Activated CD4-positive, alpha-beta memory T cell treated with anti-CD3 and anti-CD28 coated beads, Interleukin-2, amount 10 ng/mL, durations not matched to agents 7 days and 5 days (primary cell): ENCODE results near the gene GTF3C1. TPM values are rescaled to one million over a fixed set of nuclear protein-coding genes. Genes with fewer than 3 reads are reported as not detected.

Source experiments
- CTCF ChIA-PET: fragments of 350-600 bp; sonication (Branson Sonifier 250); formaldehyde crosslinking; loops from one replicate; lab custom pipeline; 2021; ENCODE audit warnings: antibody characterized with exemption, inconsistent platforms; lab: Charles Lee
- POLR2A ChIA-PET: fragments of 350-600 bp; sonication (Branson Sonifier 250); formaldehyde crosslinking; loops from one replicate; lab custom pipeline; 2021; ENCODE audit warnings: antibody characterized with exemption; lab: Charles Lee
- DNase-seq: peaks from one replicate; pipeline ENCODE4 v3.0.0-alpha.2; 2020
- H3K27ac Mint-ChIP-seq: one replicate; pipeline ENCODE4 v1.8.0; 2021; ENCODE audit warnings: mild to moderate bottlenecking, mixed read lengths
- H3K27me3 Mint-ChIP-seq: one replicate; pipeline ENCODE4 v1.8.0; 2021; ENCODE audit warnings: mixed read lengths
- H3K36me3 Mint-ChIP-seq: one replicate; pipeline ENCODE4 v1.8.0; 2021; ENCODE audit warnings: low read depth, mixed read lengths
- H3K4me1 Mint-ChIP-seq: one replicate; pipeline ENCODE4 v1.8.0; 2021; ENCODE audit warnings: mixed read lengths
- H3K4me3 Mint-ChIP-seq: one replicate; pipeline ENCODE4 v1.8.0; 2021; ENCODE audit warnings: mild to moderate bottlenecking, mixed read lengths
- H3K9me3 Mint-ChIP-seq: one replicate; pipeline ENCODE4 v1.8.0; 2021; ENCODE audit warnings: mixed read lengths
- total RNA-seq, 2 experiments: library from RNA; stranded (reverse); gene quantifications; one replicate each; pipeline ENCODE4 v1.2.3, GENCODE V29; 2021

The GTF3C1 gene
- total RNA-seq, 2 experiments from 2014 or later, result 48.9 to 53.6 TPM

GRCh38 chr16:27486760-27487159 is 63.0 kb downstream of the GTF3C1 start:
- DNase-seq, result no peak
- H3K36me3 Mint-ChIP-seq, result peaks cover 51% of the 10 kb centered on the region
- POLR2A ChIA-PET, result no interaction called here
- no peaks in the 10 kb centered on the region for H3K27me3 Mint-ChIP-seq
- no peak overlapping the region for H3K27ac Mint-ChIP-seq
- H3K4me3 Mint-ChIP-seq, result no peak overlapping the region
- H3K4me1 Mint-ChIP-seq, result peaks cover 1% of the 10 kb centered on the region
- CTCF ChIA-PET, result no interaction called here
- no peaks in the 10 kb centered on the region for H3K9me3 Mint-ChIP-seq

GRCh38 chr16:27486344-27486743 is 63.4 kb downstream of the GTF3C1 start:
- no peak overlapping the region for H3K4me3 Mint-ChIP-seq
- H3K36me3 Mint-ChIP-seq, result peaks cover 51% of the 10 kb centered on the region
- no peaks in the 10 kb centered on the region for H3K9me3 Mint-ChIP-seq
- ChIA-PET CTCF (no interaction called here), POLR2A (no interaction called here)
- H3K4me1 Mint-ChIP-seq, result no peaks in the 10 kb centered on the region
- H3K27ac Mint-ChIP-seq, result no peak overlapping the region
- no peaks in the 10 kb centered on the region for H3K27me3 Mint-ChIP-seq
- no peak for DNase-seq

- Mint-ChIP-seq H3K36me3 (peaks cover 48% of the 10 kb centered on the region), H3K4me3 (no peak overlapping the region), H3K27me3 (no peaks in the 10 kb centered on the region), H3K27ac (no peak overlapping the region), H3K4me1 (no peaks in the 10 kb centered on the region), H3K9me3 (no peaks in the 10 kb centered on the region)
- no peak for DNase-seq
- CTCF ChIA-PET, result no interaction called here
- POLR2A ChIA-PET, result no interaction called here
Observed at GRCh38 chr16:27485811-27486210, 63.9 kb downstream of the GTF3C1 start.

- POLR2A ChIA-PET, result no interaction called here
- H3K27me3 Mint-ChIP-seq, result no peaks in the 10 kb centered on the region
- no peak overlapping the region for H3K4me3 Mint-ChIP-seq
- peaks cover 54% of the 10 kb centered on the region for H3K36me3 Mint-ChIP-seq
- CTCF ChIA-PET, result no interaction called here
- H3K9me3 Mint-ChIP-seq, result no peaks in the 10 kb centered on the region
- H3K4me1 Mint-ChIP-seq, result no peaks in the 10 kb centered on the region
- DNase-seq, result no peak
- no peak overlapping the region for H3K27ac Mint-ChIP-seq
Observed at GRCh38 chr16:27485126-27485525, 64.6 kb downstream of the GTF3C1 start.

GRCh38 chr16:27483624-27484023 is 66.1 kb downstream of the GTF3C1 start:
- POLR2A ChIA-PET, result interaction anchor here (1.3 kb wide), 1 partner anchor 24 kb away, joined by 3 read pairs; no protein-coding TSS in a partner anchor
- H3K27ac Mint-ChIP-seq, result no peak overlapping the region
- H3K4me1 Mint-ChIP-seq, result no peaks in the 10 kb centered on the region
- CTCF ChIA-PET, result no interaction called here
- no peaks in the 10 kb centered on the region for H3K27me3 Mint-ChIP-seq
- H3K9me3 Mint-ChIP-seq, result no peaks in the 10 kb centered on the region
- no peak overlapping the region for H3K4me3 Mint-ChIP-seq
- peaks cover 53% of the 10 kb centered on the region for H3K36me3 Mint-ChIP-seq
- DNase-seq, result no peak

- no peak overlapping the region for H3K27ac Mint-ChIP-seq
- POLR2A ChIA-PET, result interaction anchor here (1.3 kb wide), 1 partner anchor 23 kb away, joined by 3 read pairs; no protein-coding TSS in a partner anchor
- H3K9me3 Mint-ChIP-seq, result no peaks in the 10 kb centered on the region
- no peak for DNase-seq
- peaks cover 55% of the 10 kb centered on the region for H3K36me3 Mint-ChIP-seq
- H3K27me3 Mint-ChIP-seq, result no peaks in the 10 kb centered on the region
- CTCF ChIA-PET, result no interaction called here
- H3K4me1 Mint-ChIP-seq, result no peaks in the 10 kb centered on the region
- H3K4me3 Mint-ChIP-seq, result no peak overlapping the region
Observed at GRCh38 chr16:27483088-27483437, 66.7 kb downstream of the GTF3C1 start.

- Mint-ChIP-seq H3K9me3 (no peaks in the 10 kb centered on the region), H3K4me1 (no peaks in the 10 kb centered on the region), H3K27me3 (no peaks in the 10 kb centered on the region), H3K36me3 (peaks cover 55% of the 10 kb centered on the region), H3K4me3 (no peak overlapping the region), H3K27ac (no peak overlapping the region)
- DNase-seq, result no peak
- POLR2A ChIA-PET, result interaction anchor here (1.3 kb wide), 1 partner anchor 23 kb away, joined by 3 read pairs; no protein-coding TSS in a partner anchor
- CTCF ChIA-PET, result no interaction called here
Observed at GRCh38 chr16:27482397-27483087, 67.2 kb downstream of the GTF3C1 start.

GRCh38 chr16:27481282-27481934 is 68.3 kb downstream of the GTF3C1 start:
- no peak overlapping the region for H3K27ac Mint-ChIP-seq
- H3K9me3 Mint-ChIP-seq, result no peaks in the 10 kb centered on the region
- peaks cover 58% of the 10 kb centered on the region for H3K36me3 Mint-ChIP-seq
- H3K27me3 Mint-ChIP-seq, result no peaks in the 10 kb centered on the region
- no peaks in the 10 kb centered on the region for H3K4me1 Mint-ChIP-seq
- POLR2A ChIA-PET, result no interaction called here
- no peak overlapping the region for H3K4me3 Mint-ChIP-seq
- no peak for DNase-seq
- CTCF ChIA-PET, result no interaction called here

GRCh38 chr16:27480761-27481160 is 69.0 kb downstream of the GTF3C1 start:
- POLR2A ChIA-PET, result no interaction called here
- DNase-seq, result no peak
- Mint-ChIP-seq H3K4me3 (no peak overlapping the region), H3K4me1 (no peaks in the 10 kb centered on the region), H3K9me3 (no peaks in the 10 kb centered on the region), H3K27me3 (no peaks in the 10 kb centered on the region), H3K27ac (no peak overlapping the region), H3K36me3 (peaks cover 56% of the 10 kb centered on the region)
- CTCF ChIA-PET, result no interaction called here

- Mint-ChIP-seq H3K4me3 (no peak overlapping the region), H3K4me1 (no peaks in the 10 kb centered on the region), H3K27ac (no peak overlapping the region), H3K9me3 (no peaks in the 10 kb centered on the region), H3K27me3 (no peaks in the 10 kb centered on the region), H3K36me3 (peaks cover 45% of the 10 kb centered on the region)
- POLR2A ChIA-PET, result no interaction called here
- no peak for DNase-seq
- CTCF ChIA-PET, result interaction anchor here (0.6 to 1.1 kb wide), 2 partner anchors 322 to 1944 kb away, joined by 3 read pairs; no protein-coding TSS in a partner anchor
Observed at GRCh38 chr16:27476240-27476639, 73.5 kb downstream of the GTF3C1 start.

GRCh38 chr16:27475561-27475960 is 74.2 kb downstream of the GTF3C1 start:
- Mint-ChIP-seq H3K36me3 (peaks cover 50% of the 10 kb centered on the region), H3K27ac (no peak overlapping the region), H3K4me1 (no peaks in the 10 kb centered on the region), H3K9me3 (no peaks in the 10 kb centered on the region), H3K4me3 (no peak overlapping the region), H3K27me3 (no peaks in the 10 kb centered on the region)
- CTCF ChIA-PET, result interaction anchor here (1.1 kb wide), 1 partner anchor 321 kb away, joined by 3 read pairs; no protein-coding TSS in a partner anchor
- POLR2A ChIA-PET, result no interaction called here
- no peak for DNase-seq

- Mint-ChIP-seq H3K9me3 (no peaks in the 10 kb centered on the region), H3K4me1 (no peaks in the 10 kb centered on the region), H3K36me3 (peaks cover 51% of the 10 kb centered on the region), H3K27me3 (no peaks in the 10 kb centered on the region), H3K27ac (no peak overlapping the region), H3K4me3 (no peak overlapping the region)
- ChIA-PET CTCF (no interaction called here), POLR2A (no interaction called here)
- no peak for DNase-seq
Observed at GRCh38 chr16:27474921-27475320, 74.8 kb downstream of the GTF3C1 start.

- Mint-ChIP-seq H3K4me3 (no peak overlapping the region), H3K27me3 (no peaks in the 10 kb centered on the region), H3K36me3 (peaks cover 57% of the 10 kb centered on the region), H3K4me1 (no peaks in the 10 kb centered on the region), H3K27ac (no peak overlapping the region), H3K9me3 (no peaks in the 10 kb centered on the region)
- ChIA-PET POLR2A (no interaction called here), CTCF (no interaction called here)
- DNase-seq, result no peak
Observed at GRCh38 chr16:27474041-27474440, 75.7 kb downstream of the GTF3C1 start.
